Activated CD8-positive, alpha-beta T cell treated with anti-CD3 and anti-CD28 coated beads for 36 hours (primary cell): ENCODE results near the gene CMSS1. TPM values are rescaled to one million over a fixed set of nuclear protein-coding genes. Genes with fewer than 3 reads are reported as not detected.
A peak's percentile ranks its signal among the peaks of the same experiment; 100 is the strongest.
"Not testable (repeated sequence)": the region's sequence is repeated elsewhere in the genome, so short reads cannot be mapped to it uniquely, and the experiment has no call there.

Experiments
- ATAC-seq: fragments of 200-7000 bp; cut with Tn5 transposase; one replicate; pipeline ENCODE4 v1.10.0; 2021; ENCODE audit warnings: mild to moderate bottlenecking, moderate library complexity
- CTCF ChIA-PET: fragments of 350-600 bp; sonication (Branson Sonifier 250); formaldehyde crosslinking; loops from one replicate; lab custom pipeline; 2021; ENCODE audit warnings: antibody characterized with exemption; lab: Charles Lee
- POLR2A ChIA-PET: fragments of 350-600 bp; sonication (Branson Sonifier 250); formaldehyde crosslinking; loops from one replicate; lab custom pipeline; 2021; ENCODE audit warnings: antibody characterized with exemption; lab: Charles Lee
- DNase-seq: peaks from one replicate; pipeline ENCODE4 v3.0.0-alpha.2; 2020
- H3K27ac Mint-ChIP-seq: one replicate; pipeline ENCODE4 v1.8.0; 2021; ENCODE audit warnings: mild to moderate bottlenecking, mixed read lengths
- H3K27me3 Mint-ChIP-seq: one replicate; pipeline ENCODE4 v1.8.0; 2021; ENCODE audit warnings: mixed read lengths
- H3K36me3 Mint-ChIP-seq: one replicate; pipeline ENCODE4 v1.8.0; 2021; ENCODE audit warnings: low read depth, mixed read lengths
- H3K4me1 Mint-ChIP-seq: one replicate; pipeline ENCODE4 v1.8.0; 2021; ENCODE audit warnings: low read depth, mixed read lengths
- H3K4me3 Mint-ChIP-seq: one replicate; pipeline ENCODE4 v1.8.0; 2021; ENCODE audit warnings: mild to moderate bottlenecking, moderate library complexity, mixed read lengths
- H3K9me3 Mint-ChIP-seq: one replicate; pipeline ENCODE4 v1.8.0; 2021; ENCODE audit warnings: mixed read lengths
- CTCF ChIP-seq: fragments of 200-600 bp; IDR thresholded peaks from one replicate; pipeline ENCODE4 v1.8.0; 2022; ENCODE audit warnings: antibody characterized with exemption, mild to moderate bottlenecking
- intact Hi-C: fragments of 100-400 bp; cut with micrococcal nuclease; formaldehyde crosslinking; loops from one replicate; pipeline ENCODE4 v1.10.0; 2022
- total RNA-seq, 2 experiments: library from RNA; stranded (reverse); gene quantifications; one replicate each; pipeline ENCODE4 v1.2.3, GENCODE V29; 2021

CMSS1 gene
- total RNA-seq, 2 experiments from 2014 or later = 93.9 to 110 TPM

- H3K4me3 Mint-ChIP-seq = no peak overlapping the region
- H3K36me3 Mint-ChIP-seq = no peaks in the 10 kb centered on the region
- TF ChIP-seq CTCF = no peak
- peaks cover 1% of the 10 kb centered on the region for H3K4me1 Mint-ChIP-seq
- H3K27ac Mint-ChIP-seq = no peak overlapping the region
- H3K9me3 Mint-ChIP-seq = no peaks in the 10 kb centered on the region
- POLR2A ChIA-PET = no interaction called here
- intact Hi-C loops = loop anchor here (10.0 kb wide), 1 partner anchor 235 kb away; no protein-coding TSS in a partner anchor
- ATAC-seq (peak; percentile 30), DNase-seq (no peak)
- H3K27me3 Mint-ChIP-seq = no peaks in the 10 kb centered on the region
- CTCF ChIA-PET = interaction anchor here (0.8 to 1.5 kb wide), 2 partner anchors 249 to 250 kb away, joined by 3 read pairs; no protein-coding TSS in a partner anchor
Observed at GRCh38 chr3:99839613-99840012, 22.0 kb downstream of the CMSS1 start.

- peaks cover 11% of the 10 kb centered on the region for H3K4me1 Mint-ChIP-seq
- H3K9me3 Mint-ChIP-seq, H3K27me3 Mint-ChIP-seq, intact Hi-C loops, DNase-seq, POLR2A ChIA-PET, H3K27ac Mint-ChIP-seq, H3K36me3 Mint-ChIP-seq, H3K4me3 Mint-ChIP-seq, ATAC-seq: not testable (repeated sequence)
- CTCF ChIA-PET = interaction anchor here (1.2 kb wide), 1 partner anchor 412 kb away, joined by 3 read pairs; no protein-coding TSS in a partner anchor
Observed at GRCh38 chr3:99841949-99842348, 24.3 kb downstream of the CMSS1 start.

- no peaks in the 10 kb centered on the region for H3K9me3 Mint-ChIP-seq
- H3K36me3 Mint-ChIP-seq = peaks cover under 1% of the 10 kb centered on the region
- CTCF ChIA-PET = interaction anchor here (0.7 to 2.5 kb wide), 10 partner anchors 11 to 463 kb away, joined by 3 to 43 read pairs (median 4); no protein-coding TSS in a partner anchor
- ATAC-seq (no peak), DNase-seq (no peak)
- H3K4me3 Mint-ChIP-seq = no peak overlapping the region
- H3K27me3 Mint-ChIP-seq = no peaks in the 10 kb centered on the region
- peak; percentile 62 for TF ChIP-seq CTCF
- intact Hi-C loops = no loop called here
- peaks cover 12% of the 10 kb centered on the region for H3K4me1 Mint-ChIP-seq
- POLR2A ChIA-PET = interaction anchor here (0.7 kb wide), 1 partner anchor 524 kb away, joined by 3 read pairs; no protein-coding TSS in a partner anchor
- H3K27ac Mint-ChIP-seq = no peak overlapping the region
Observed at GRCh38 chr3:99842826-99843589, 25.3 kb downstream of the CMSS1 start.

GRCh38 chr3:99843590-99844258, 26.1 kb downstream of the CMSS1 start:
- DNase-seq (no peak), ATAC-seq (no peak)
- CTCF ChIA-PET = interaction anchor here (0.9 to 2.5 kb wide), 11 partner anchors 12 to 462 kb away, joined by 3 to 43 read pairs (median 4); no protein-coding TSS in a partner anchor
- no peak overlapping the region for H3K27ac Mint-ChIP-seq
- POLR2A ChIA-PET = interaction anchor here (0.7 kb wide), 1 partner anchor 524 kb away, joined by 3 read pairs; no protein-coding TSS in a partner anchor
- no peak overlapping the region for H3K4me3 Mint-ChIP-seq
- peaks cover 1% of the 10 kb centered on the region for H3K36me3 Mint-ChIP-seq
- peaks cover 19% of the 10 kb centered on the region for H3K4me1 Mint-ChIP-seq
- H3K27me3 Mint-ChIP-seq = no peaks in the 10 kb centered on the region
- H3K9me3 Mint-ChIP-seq = no peaks in the 10 kb centered on the region
- TF ChIP-seq CTCF = no peak
- intact Hi-C loops = no loop called here

- H3K27me3 Mint-ChIP-seq = no peaks in the 10 kb centered on the region
- no peak overlapping the region for H3K4me3 Mint-ChIP-seq
- peaks cover 1% of the 10 kb centered on the region for H3K36me3 Mint-ChIP-seq
- ATAC-seq = no peak
- H3K9me3 Mint-ChIP-seq = no peaks in the 10 kb centered on the region
- CTCF ChIA-PET = interaction anchor here (1.2 to 2.5 kb wide), 3 partner anchors 13 to 409 kb away, joined by 3 to 43 read pairs (median 12); no protein-coding TSS in a partner anchor
- TF ChIP-seq CTCF = no peak
- H3K27ac Mint-ChIP-seq = no peak overlapping the region
- POLR2A ChIA-PET = no interaction called here
- intact Hi-C loops = no loop called here
- peaks cover 19% of the 10 kb centered on the region for H3K4me1 Mint-ChIP-seq
- no peak for DNase-seq
Observed at GRCh38 chr3:99845331-99845730, 27.7 kb downstream of the CMSS1 start.
